AG04449 (cell line): ENCODE measurements around the gene CD164L2.

Source experiments
- CTCF ChIA-PET: fragments of 350-600 bp; formaldehyde crosslinking; extraction: SDS; loops from one replicate; lab custom pipeline; 2021; ENCODE audit warnings: antibody characterized with exemption; lab: Yijun Ruan, JAX
- POLR2A ChIA-PET: fragments of 400-600, 350-600 bp; formaldehyde crosslinking; extraction: SDS; loops from one replicate; lab custom pipeline; 2020; ENCODE audit warnings: antibody characterized with exemption, inconsistent platforms; lab: Yijun Ruan, JAX
- DNase-seq: peaks from one replicate; pipeline ENCODE4 v3.0.0-alpha.2; 2010; ENCODE audit warnings: low read depth, low spot score
- H3K4me3 ChIP-seq: 2 replicates; pipeline ENCODE4 v1.5.1; 2011; ENCODE audit warnings: low read depth, mild to moderate bottlenecking, control low read depth, low read length
- TF ChIP-seq, protein P1 (sequence below): IDR thresholded peaks from one replicate; pipeline ENCODE4 v1.5.1; 2011; ENCODE audit warnings: mild to moderate bottlenecking, moderate library complexity, low read length, control low read depth, inconsistent platforms; ENCODE audit not compliant: insufficient read depth; ENCODE audit errors: missing control alignments

Gene CD164L2

DNA sequence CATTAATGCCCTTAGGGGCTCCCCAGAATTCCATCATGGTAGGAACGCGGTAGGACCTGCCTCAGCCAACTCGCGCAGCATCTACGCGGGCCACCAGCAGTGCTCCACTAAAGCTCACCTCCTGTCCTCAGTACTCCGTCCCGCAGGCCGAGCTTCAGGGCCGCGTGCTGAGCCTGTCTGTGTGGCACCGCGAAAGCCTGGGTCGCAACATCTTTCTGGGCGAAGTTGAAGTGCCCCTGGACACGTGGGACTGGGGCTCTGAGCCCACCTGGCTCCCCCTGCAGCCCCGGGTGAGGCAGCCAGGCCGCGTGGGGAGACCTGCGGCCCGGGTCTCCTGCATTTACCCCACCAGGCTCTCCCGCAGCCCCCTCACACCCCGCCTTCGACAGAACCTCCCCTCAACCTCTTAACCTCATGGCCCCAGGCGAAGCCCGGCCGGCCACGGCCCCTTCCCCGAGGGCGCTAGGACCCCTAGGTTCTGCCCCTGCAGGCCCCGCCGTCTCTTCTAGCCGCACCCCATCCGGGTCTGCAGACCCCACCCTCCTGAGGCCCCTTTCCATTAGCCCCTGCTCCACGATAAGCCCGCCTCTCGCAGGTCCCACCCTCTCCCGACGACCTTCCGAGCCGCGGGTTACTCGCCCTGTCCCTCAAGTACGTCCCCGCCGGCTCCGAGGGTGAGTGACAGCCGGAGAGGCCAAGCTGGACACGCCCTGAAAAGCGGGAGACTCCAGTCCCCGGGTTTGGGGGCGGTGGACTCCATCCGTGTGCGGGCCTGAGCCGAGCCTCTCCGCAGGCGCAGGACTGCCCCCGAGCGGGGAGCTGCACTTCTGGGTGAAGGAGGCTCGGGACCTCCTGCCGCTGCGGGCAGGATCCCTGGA is 32.2 kb downstream of the CD164L2 start:
- TF ChIP-seq, protein P1, sequence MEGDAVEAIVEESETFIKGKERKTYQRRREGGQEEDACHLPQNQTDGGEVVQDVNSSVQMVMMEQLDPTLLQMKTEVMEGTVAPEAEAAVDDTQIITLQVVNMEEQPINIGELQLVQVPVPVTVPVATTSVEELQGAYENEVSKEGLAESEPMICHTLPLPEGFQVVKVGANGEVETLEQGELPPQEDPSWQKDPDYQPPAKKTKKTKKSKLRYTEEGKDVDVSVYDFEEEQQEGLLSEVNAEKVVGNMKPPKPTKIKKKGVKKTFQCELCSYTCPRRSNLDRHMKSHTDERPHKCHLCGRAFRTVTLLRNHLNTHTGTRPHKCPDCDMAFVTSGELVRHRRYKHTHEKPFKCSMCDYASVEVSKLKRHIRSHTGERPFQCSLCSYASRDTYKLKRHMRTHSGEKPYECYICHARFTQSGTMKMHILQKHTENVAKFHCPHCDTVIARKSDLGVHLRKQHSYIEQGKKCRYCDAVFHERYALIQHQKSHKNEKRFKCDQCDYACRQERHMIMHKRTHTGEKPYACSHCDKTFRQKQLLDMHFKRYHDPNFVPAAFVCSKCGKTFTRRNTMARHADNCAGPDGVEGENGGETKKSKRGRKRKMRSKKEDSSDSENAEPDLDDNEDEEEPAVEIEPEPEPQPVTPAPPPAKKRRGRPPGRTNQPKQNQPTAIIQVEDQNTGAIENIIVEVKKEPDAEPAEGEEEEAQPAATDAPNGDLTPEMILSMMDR, result peak; percentile 7
- POLR2A ChIA-PET, result interaction anchor here (0.6 kb wide), 1 partner anchor 11 kb away, joined by 3 read pairs; no protein-coding TSS in a partner anchor
- CTCF ChIA-PET, result interaction anchor here (1.2 to 12.1 kb wide), 6 partner anchors 12 to 52 kb away, joined by 3 to 187 read pairs (median 15); partner anchors contain the start of gene MAP3K6
- no peak for DNase-seq
- H3K4me3 ChIP-seq, result no peak overlapping the region

DNA sequence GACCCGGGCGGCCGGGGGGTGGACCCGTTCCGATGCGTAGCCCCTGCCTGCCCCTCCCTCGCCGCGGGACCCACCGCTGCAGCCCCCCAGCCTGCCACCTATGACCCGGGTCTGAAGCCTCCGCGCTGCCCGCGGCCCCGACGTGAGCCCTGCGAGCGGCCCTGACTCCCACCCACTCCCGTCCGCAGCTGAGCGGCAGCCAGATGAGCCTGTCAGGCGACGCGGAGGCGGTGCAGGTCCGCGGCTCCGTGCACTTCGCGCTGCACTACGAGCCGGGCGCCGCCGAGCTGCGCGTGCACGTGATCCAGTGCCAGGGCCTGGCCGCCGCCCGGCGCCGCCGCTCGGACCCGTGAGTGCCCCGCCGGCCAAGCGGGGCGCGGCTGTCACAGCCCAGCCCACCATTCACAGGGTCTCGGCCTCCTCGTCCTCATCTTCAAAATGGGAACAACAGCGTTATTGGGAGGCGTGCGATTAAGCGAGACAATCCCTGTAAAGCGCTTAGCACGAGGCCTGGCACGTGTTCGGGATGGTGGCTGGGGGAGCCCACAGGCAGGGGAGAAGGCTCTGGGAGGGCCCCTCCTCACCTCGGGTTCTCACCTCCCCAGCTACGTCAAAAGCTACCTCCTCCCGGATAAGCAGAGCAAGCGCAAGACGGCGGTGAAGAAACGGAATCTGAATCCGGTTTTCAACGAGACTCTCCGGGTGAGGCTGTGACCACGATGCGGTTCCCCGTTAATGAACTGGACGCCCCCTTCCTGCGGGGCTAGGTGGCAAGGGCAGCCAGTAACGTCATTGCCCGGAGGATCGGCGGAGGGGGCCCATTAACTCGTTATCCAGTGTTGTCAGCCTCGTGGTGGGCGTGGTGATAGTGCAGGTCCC is 33.1 kb downstream of the CD164L2 start:
- peak overlapping the region; percentile 49 for H3K4me3 ChIP-seq
- POLR2A ChIA-PET, result interaction anchor here (0.6 to 2.0 kb wide), 4 partner anchors 12 to 17 kb away, joined by 3 to 9 read pairs (median 4); partner anchors contain the start of gene MAP3K6
- CTCF ChIA-PET, result interaction anchor here (0.9 to 12.1 kb wide), 12 partner anchors 7 to 259 kb away, joined by 3 to 187 read pairs (median 6); partner anchors contain the start of gene MAP3K6
- TF ChIP-seq, protein P1, result no peak
- no peak for DNase-seq

DNA sequence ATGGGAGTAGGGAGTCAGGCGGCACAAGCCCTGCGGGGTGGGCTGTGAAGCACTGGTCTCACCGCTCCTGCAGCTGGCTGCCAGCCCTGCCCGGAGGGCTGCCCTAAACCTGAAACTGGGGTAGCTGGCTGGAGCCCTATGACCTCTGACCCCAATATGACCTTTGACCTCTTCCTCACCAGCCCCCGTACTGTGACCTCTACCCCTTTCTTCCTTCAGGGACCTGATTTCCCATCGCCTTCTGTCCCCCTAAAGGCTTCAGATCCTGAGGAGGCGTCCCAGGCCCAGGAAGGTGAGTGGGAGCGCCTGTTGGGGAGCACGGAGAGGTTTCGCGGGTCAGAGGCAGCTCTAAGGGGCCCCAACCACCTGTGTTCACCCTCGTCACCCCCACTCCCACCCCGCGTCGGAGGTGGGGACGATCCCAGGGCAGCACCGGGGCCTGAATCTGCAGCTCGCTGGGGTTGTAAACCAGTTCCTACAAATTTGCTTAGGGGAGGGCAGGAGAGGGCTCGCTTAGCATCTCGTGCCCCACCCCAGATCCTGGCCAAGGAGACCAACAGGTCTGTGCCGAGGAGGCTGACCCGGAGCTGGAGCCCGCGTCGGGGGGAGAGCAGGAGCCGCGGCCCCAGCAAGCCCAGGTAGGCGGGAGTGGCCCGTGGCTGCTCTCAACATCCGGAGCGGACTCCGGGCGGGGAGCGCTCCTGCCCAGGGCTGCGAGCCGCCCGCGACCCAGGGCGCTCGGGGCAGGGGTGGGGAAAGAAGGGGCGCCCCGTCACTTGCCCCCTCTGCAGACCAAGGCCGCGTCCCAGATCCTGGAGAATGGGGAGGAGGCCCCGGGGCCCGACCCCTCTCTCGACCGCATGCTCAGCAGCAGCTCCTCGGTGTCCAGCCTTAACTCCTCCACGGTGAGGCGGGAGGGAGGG is 34.0 kb downstream of the CD164L2 start:
- DNase-seq, result no peak
- H3K4me3 ChIP-seq, result peak overlapping the region; percentile 49
- TF ChIP-seq, protein P1, result no peak
- ChIA-PET CTCF (interaction anchor here (0.9 to 12.1 kb wide), 11 partner anchors 8 to 260 kb away, joined by 3 to 187 read pairs (median 7); partner anchors contain the start of gene MAP3K6), POLR2A (interaction anchor here (0.7 to 2.0 kb wide), 3 partner anchors 13 to 17 kb away, joined by 3 to 9 read pairs (median 6); partner anchors contain the start of gene MAP3K6)

- H3K4me3 ChIP-seq, result no peak overlapping the region
- TF ChIP-seq, protein P1, result no peak
- no peak for DNase-seq
- ChIA-PET CTCF (interaction anchor here (0.8 to 8.2 kb wide), 7 partner anchors 10 to 43 kb away, joined by 3 to 100 read pairs (median 4); partner anchors contain the start of gene MAP3K6), POLR2A (no interaction called here)
Measured at GRCh38 chr1:27346991-27347624, 36.0 kb downstream of the CD164L2 start.

- POLR2A ChIA-PET, result no interaction called here
- no peak for DNase-seq
- TF ChIP-seq, protein P1, result no peak
- CTCF ChIA-PET, result interaction anchor here (0.8 to 8.2 kb wide), 6 partner anchors 10 to 20 kb away, joined by 3 to 100 read pairs (median 10); partner anchors contain the start of gene MAP3K6
- H3K4me3 ChIP-seq, result no peak overlapping the region
Measured at GRCh38 chr1:27346357-27346756, 36.8 kb downstream of the CD164L2 start.
